Measurements from ENCODE around the gene TMEM117.

Gene TMEM117

DNA sequence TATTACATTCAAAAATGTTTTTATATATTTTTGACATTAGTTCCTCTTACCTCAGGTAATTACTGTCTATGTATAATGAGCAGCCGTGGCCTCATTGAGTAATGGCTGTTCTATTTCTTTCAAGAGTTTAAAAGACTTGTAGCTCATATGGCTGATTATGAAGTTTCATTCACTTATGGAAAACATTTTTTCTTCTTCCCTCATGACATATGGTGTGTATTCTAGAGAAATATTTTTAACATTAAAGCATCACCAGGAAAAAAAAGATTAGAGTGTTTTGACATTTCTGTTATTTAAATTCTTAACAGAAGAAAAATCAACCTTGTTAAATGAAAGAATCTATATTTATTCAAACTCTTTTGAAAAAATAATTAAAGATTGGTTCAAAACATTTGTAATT is 422.4 kb downstream of the TMEM117 start:
- DNase-seq (ENCODE audit: insufficient read length, low spot score): no peak
- no peak for FAIRE-seq

DNA sequence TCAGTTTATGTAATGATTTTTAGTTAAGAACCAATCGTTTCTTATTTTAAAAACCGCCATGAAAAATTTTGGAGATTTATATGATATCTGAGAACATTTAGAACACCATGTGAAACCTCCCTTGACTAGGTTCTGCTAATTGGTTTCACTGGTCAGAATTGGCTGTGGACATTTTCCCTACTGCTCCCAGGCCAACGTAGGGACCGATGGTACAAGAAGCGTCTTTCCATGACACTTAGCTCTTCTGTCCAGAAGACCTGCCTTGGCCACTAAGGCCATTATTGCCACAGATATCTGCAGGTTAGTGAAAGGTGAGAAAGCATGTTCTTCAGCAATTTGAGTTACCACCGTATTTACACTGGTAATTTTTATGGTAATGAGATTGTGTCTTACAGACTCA is 424.0 kb downstream of the TMEM117 start:
- FAIRE-seq: no peak

DNA sequence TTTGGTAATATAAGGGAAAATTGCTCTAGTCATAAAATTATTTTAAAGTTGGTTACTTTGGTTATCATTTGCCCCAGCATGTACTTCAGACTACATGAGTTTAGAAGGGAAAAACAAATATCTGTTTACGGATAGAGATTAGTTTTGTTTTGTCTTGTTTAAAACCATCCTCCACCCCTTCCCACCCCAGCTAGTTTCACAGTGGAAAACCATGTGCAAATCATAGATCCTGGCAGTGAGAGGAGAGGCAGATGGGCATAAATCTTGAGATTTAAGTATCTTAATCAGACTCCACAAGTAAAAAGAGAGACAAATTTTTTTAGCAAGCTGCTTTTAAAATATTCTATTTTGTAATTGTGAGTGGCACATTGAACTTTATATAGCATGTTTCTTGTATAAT is 424.7 kb downstream of the TMEM117 start:
- FAIRE-seq (no peak), DNase-seq (ENCODE audit: insufficient read length, low spot score) (no peak)

More for the DNA sequence above, 424.0 kb downstream of the TMEM117 start:
- DNase-seq (ENCODE audit: insufficient read length, low spot score): no peak

DNA sequence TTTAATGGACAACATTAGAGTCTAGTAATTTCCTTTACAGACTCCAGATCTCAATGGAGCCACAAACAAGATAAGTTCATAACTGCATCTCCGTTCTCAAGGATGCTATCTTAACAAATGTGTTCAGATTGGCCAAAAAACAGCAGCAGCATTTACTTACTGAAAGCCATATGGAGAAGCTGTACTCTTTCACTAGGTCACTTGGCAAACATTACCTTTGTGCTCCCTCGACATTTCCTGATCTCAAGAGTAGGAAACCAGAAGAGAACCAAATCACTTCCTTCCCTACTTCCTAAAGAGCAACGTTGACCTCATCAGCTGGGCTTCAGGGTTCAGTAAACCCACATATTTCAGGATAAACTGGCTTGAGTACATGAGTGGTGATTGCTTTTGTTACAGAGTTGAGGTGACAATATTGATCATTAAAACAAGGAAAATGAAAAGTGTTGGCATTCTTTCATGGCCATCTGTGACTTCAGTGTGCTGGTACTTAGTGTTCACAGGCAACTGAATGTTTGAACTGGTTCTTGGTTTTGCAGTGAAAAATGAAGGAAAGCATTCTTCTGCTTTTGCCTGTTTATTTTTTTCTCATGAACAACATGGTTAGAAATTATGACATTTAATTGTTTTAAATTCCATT is 449.6 kb downstream of the TMEM117 start:
- DNase-seq (ENCODE audit: insufficient read length, low spot score): no peak
- FAIRE-seq: no peak

DNA sequence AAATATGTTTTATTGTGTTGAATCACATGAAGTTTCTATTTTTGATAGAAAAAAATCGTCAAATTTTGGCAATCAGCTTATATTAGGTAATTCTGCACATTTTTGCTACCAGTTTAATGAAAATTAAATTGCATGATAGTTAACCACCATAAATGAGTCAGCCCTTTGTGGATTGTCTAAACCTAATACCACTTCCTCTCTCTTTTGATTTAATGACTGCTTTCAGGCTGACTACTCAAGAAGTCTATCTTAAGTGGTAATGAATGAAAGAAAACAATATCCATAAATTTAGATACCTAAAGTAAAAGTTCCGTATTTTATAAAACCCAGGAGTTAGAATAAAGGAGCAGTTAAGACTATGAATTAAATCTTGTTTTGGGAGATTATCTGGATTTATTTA is 450.5 kb downstream of the TMEM117 start:
- no peak for DNase-seq (ENCODE audit: insufficient read length, low spot score)
- no peak for FAIRE-seq

DNA sequence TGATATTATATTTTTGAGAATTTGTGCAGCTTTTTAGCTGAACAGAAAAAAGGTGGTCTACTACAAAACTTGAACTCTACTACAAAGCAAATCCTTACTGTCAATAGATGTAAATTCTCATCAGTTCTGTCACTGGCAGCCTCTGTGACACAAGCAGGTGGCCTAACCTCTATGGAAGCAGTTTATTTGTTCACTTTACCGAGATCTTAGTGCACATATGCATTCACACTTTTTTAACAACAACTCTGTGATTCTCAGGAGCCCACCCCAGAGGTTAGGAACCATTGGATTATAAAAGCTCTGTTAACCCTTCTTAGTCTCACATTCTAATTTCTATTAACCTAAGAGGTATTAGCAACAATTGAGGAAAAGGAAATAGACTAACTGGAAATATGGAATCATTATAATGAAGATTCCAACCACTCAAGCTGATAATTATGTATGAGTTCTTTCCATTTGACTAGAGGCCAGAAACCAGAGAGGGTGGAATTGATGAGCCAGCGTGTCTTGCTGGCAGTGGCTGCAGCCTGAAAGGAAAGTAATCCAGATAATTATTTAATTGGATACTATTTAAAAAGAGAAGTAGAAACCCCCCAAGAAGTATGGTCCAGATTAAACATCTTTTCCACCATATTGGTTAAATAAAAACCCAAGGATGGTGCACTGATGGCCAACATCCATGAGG is 451.1 kb downstream of the TMEM117 start:
- DNase-seq (ENCODE audit: insufficient read length, low spot score): no peak
- peak; percentile 18 for FAIRE-seq

DNA sequence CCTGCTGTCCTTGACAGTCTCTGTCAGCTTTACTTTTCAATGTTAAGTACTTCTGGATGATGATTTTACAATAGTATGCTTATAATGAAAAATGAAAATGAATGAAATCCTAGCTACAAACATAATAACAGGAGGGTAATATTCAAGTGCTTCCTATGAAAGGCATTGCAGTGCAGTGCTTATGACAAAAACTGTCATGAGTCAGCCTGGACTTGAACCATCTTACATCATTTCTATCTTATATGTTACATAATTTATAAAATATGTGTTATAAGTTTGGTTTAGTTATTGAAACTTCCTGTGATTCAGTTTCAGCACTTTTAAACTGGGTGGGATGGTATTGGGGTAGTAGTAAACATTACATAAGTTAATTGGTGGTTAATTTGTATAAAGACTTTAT is 451.7 kb downstream of the TMEM117 start:
- FAIRE-seq (no peak), DNase-seq (ENCODE audit: insufficient read length, low spot score) (no peak)

DNA sequence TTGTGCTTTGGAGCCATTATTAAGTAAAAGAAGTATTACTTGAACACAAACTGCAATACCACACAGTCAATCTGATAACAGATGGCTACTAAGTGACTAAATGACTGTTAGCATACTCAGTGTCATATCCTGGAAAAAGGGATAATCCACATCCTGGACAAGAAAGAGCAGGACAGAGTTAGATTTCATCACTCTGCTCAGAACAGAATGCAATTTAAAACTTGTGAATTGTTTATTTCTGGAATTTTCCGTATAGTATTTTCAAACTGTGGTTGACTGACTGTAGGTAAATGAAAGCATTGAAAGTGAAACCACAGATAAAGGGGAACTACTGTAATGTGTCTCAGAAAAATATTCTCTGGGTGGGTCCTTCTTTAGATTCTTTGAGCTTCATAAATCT is 458.8 kb downstream of the TMEM117 start:
- DNase-seq (ENCODE audit: insufficient read length, low spot score): no peak

DNA sequence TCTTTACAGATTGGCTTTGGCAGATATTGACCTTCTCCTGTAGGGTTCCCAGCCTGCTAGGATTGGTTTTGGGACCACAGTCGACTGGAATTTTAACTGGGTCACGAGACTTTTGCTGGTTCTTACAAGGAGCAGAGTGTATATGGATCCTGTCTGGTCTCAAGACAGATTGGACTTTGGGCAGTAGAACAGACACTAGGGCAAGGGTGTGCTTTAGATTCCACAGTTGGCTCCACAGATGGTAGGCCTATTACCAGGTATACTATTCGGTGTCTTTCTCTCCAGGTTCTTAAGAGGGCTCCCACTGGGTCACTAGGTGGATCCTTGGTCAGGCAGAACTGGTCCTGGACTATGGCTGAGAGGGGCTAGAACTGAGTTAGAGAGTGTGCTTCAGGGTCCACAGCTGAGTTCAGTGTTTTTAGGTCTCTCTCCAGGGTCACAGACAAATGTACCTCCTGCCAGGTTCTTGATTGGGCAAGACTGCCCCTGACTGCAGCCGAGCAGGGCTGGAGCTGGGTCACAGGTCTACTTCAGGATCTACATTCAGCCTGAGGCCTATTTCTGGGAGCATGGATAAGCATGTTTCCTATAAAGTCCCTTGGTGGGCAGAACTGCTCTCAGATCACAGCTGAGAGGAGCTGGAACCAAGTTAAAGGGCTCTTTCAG is 460.2 kb downstream of the TMEM117 start:
- FAIRE-seq (no peak), DNase-seq (ENCODE audit: insufficient read length, low spot score) (no peak)

More for the DNA sequence above, 458.8 kb downstream of the TMEM117 start:
- peak; percentile 74 for FAIRE-seq

DNA sequence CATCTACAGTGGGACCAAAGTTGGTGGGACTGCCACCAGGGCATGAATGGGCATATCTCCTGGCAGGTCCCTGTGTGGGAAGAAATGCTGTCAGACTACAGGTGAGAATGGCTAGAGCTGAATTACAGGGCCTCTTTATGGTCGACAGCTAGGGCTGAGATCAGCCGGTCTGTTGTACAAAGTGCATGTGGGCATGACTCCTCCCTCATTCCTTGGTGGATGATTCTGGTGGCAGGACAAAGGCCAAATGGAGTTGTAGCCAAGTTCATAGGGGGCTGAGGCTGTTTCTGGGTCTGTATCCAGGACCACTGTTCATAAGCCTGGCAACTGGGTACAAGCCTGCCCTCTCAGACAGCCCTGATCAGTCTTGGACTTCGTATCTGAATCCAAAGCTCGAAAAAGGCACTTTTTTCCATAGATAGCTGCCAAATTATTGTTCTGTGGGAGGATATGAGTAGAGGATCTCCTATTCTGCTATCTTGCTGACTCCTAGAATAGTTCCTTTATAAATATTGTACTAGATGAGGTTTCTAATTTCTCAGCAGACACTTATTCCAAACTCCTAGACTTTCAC is 460.8 kb downstream of the TMEM117 start:
- no peak for DNase-seq (ENCODE audit: insufficient read length, low spot score)
- FAIRE-seq: no peak

DNA sequence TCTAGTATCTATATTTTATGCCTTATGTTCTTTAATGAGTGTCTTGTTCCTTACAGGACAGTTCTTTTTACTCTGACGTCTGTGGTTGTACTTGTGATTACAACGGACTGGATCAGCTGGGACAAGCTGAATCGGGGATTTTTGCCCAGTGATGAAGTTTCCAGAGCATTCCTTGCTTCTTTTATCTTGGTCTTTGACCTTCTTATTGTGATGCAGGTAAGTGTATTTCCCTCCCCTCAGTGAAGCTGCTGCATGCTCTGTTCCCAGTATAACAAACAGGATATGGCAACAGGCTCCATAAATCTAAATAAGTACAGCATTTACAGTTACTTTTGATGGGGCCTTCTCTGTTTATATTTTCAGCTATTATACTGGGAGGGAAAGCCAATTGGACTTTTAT is 463.6 kb downstream of the TMEM117 start:
- DNase-seq (ENCODE audit: insufficient read length, low spot score): no peak
- FAIRE-seq: no peak

DNA sequence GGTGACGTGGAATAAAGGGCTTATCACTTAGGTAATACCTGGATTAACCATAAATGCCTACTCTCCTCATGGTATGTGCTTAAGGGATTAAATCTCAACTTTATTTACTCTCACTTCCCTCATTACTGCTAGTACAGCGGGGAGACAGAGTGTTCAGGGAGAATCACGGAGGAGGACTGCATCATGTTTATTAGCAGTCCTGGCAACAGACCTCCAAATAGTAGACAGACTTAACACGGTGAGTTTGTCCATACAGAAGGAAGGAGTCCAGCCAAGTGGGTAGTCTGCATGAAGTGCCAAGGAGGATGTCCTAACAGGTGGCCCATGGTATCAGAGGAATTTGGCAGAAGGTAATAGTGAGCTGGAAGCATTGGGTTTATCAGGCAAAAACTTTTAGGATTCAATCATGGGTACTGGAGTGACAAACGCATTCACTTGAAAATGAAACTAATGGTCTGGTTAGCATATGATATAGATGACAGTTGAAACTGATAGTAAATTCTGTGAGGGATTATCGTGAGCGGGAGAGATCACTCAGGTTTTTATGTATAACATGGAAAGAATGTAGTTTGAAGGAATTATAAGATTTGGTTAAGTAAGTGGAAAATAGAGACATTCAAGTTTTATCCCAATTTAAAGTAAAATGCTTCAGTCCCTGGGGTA is 471.8 kb downstream of the TMEM117 start:
- DNase-seq (ENCODE audit: insufficient read length, low spot score) (no peak), FAIRE-seq (no peak)

DNA sequence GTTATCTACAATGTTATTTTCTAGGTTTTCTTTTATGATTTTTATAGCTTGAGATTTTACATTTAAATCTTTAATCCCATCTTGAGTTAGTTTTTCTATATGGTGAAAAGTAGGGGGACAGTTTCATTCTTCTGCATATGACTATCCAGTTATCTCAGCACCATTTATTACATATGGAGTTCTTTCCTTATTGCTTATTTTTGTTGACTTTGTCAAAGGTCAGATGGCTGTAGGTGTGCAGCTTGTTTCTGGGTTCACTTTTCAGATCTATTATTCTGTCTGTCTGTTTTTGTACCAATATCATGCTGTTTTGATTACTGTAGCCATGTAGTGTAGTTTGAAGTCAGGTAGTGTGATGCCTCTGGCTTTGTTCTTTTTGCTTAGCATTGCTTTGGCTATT is 477.3 kb downstream of the TMEM117 start:
- FAIRE-seq (no peak), DNase-seq (ENCODE audit: insufficient read length, low spot score) (no peak)

DNA sequence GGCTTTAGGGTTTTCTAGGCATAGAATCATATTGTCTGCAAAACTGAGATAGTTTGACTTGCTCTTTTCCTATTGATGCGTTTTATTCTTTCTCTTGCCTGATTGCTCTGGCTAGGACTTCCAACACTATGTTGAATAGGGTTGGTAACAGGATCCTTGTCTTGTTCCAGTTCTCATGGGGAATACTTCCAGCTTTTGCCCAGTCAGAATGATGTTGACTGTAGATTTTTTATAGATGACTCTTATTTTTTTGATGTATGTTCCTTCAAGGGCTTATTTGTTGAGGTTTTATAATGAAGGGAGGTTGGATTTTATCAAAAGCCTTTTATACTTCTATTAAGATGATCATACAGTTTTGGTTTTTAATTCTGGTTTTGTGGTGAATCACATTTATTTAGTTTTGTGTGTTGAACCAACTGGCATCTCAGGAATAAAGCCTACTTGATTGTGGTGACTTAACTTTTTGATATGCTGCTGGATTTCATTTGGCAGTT is 478.2 kb downstream of the TMEM117 start:
- FAIRE-seq (no peak), DNase-seq (ENCODE audit: insufficient read length, low spot score) (no peak)

DNA sequence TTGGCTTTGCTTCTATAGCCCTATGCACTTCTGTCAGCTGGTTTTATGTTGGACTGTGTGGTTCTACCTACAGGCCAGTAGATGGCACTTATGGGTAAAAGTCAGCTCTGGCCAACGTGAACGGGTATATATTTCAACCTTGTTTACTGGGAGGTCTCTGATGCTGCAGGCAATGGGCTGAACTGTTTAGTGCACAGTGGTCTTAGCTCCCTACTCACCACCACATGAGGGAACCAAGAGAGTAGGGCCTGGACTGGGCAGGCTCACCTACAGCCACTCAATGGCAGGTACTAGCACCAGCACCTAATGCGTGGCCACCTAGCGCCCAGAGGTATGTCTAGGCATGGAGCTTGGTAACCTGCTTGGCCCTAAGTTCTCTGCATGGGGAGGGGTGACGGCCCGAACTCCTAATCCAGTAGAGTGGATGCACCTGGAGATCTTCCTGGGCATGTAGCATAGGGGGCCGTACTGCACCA is 481.8 kb downstream of the TMEM117 start:
- no peak for DNase-seq (ENCODE audit: insufficient read length, low spot score)
- FAIRE-seq: peak; percentile 23

DNA sequence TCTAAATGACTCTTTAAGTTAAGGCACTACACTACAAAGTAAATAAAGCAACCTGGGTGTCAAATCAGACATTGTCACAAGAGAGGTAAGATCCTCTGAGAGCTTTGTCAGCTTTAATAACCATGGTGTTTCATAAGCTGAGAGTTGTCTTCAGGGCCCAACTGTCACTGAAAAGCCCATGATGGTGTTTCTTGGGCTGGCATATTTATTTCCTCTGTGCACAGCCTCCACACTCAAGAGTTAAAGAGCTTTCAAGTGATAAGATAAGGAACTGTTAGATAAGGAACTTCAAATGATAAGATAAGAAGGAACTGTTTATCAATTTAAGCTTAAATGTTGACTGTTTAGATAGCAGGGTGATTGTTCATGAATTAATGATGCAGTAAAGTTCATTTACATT is 495.4 kb downstream of the TMEM117 start:
- DNase-seq (ENCODE audit: insufficient read length, low spot score): no peak
- no peak for FAIRE-seq

DNA sequence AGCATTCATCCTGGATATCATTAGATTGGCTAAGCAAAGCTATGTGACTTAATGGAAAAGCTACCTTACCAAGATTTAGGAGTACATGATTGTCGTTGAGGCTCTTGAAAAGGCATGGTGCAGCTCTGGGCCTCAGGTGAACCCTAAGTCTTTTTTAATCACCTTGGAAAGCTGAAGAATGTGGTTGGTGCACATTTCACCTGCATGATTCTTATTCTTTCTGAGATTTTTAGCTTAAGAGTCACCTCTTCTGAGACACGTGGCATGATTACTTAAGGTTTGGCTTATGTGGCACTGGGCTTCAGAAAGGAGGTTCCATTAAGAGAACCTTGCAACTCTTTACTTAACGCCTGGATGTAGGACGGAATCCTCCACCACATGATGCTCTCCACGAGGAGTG is 498.5 kb downstream of the TMEM117 start:
- FAIRE-seq (no peak), DNase-seq (ENCODE audit: insufficient read length, low spot score) (no peak)

DNA sequence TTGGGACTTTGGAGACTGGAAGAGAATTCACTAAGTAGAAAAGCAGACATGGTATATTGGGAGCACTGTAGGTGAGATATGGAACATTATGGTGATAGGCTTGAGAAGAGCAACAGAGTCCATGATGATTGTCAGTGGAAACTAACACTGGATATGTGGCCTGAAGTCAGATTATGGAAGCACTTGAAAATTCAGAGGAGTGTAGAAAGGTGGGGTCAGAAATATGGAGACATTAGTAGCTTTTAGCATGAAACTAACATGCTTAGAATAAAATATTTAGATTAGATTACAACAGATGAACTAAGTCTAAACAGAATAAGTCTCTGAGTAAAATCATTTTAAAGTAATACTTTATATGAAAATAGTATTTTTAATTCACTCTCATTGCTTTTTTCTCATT is 499.1 kb downstream of the TMEM117 start:
- DNase-seq (ENCODE audit: insufficient read length, low spot score) (no peak), FAIRE-seq (no peak)

DNA sequence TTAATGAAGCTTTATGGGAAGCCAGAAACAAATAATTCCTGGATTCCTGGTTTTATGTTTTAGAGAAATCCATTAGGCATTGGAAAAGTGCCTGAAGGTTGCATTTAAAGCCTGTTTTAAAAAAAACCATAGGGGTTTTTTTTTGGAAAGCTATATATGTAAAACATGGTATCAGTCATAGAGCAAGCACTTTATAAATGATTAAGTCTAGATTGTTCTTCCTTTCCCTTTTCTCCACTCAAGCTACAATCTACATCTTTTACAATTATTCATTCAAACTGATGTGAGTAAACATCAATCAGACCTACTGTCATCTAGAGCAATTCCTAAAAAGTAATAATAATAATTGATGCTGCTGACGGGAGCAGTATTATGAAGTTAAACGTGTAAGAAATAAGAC is 500.7 kb downstream of the TMEM117 start:
- DNase-seq (ENCODE audit: insufficient read length, low spot score) (no peak), FAIRE-seq (no peak)

DNA sequence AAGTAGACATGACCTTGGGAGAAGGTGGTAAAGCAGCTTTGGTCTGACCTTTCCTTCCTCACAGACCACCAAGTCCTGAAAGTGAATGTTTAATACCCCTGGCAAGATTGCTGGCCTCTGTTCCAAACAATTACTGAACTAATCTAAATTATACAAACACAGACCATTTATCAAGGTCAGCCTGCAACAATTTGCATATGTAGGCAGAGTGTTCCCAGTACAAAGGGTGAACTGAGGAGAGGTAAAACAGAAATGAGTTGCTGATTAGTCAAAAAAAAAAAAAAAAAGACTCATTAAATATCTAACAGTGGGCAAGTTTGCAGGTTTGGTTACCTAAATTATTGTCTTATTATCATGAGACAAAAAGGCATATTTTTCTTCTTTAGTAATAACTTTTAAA is 506.5 kb downstream of the TMEM117 start:
- DNase-seq (ENCODE audit: insufficient read length, low spot score) (no peak), FAIRE-seq (no peak)

DNA sequence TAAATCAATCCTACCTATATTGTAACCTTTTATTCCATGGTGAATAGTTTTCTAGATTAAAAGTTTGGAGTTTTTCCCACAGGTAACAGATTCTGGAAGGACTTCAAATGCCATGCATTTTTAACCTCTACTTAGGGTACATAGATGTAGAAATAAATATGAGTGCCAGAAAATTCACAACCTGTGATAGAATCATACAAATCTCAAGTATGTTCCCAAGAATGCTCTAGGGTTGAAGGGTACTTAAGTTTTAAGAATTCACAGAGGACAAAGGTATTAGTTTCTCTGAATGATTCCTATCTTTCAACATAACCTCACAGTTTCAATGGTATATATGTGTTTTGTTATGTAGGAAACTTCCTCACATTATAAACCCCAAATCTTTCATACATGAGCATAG is 511.3 kb downstream of the TMEM117 start:
- DNase-seq (ENCODE audit: insufficient read length, low spot score): no peak
- FAIRE-seq: no peak
